Measurements from ENCODE around the gene COPS2.

Gene COPS2

GRCh38 chr15:49155834-49156627 is 632 bp upstream of the COPS2 start:
- no peak for DNase-seq

- DNase-seq = no peak
Measured at GRCh38 chr15:49154799-49155109, 645 bp downstream of the COPS2 start.

- DNase-seq = no peak
Measured at GRCh38 chr15:49154359-49154758, 1.0 kb downstream of the COPS2 start.

GRCh38 chr15:49152552-49153312 is 2.7 kb downstream of the COPS2 start:
- DNase-seq = no peak

- no peak for DNase-seq
Measured at GRCh38 chr15:49151831-49152230, 3.6 kb downstream of the COPS2 start.

GRCh38 chr15:49148727-49149126 is 6.7 kb downstream of the COPS2 start:
- no peak for DNase-seq

- DNase-seq = no peak
Measured at GRCh38 chr15:49148298-49148697, 7.1 kb downstream of the COPS2 start.

- DNase-seq = no peak
Measured at GRCh38 chr15:49145651-49146609, 9.5 kb downstream of the COPS2 start.

- DNase-seq = no peak
Measured at GRCh38 chr15:49137861-49138260, 17.5 kb downstream of the COPS2 start.

GRCh38 chr15:49135911-49136310 is 19.5 kb downstream of the COPS2 start:
- DNase-seq = no peak

- no peak for DNase-seq
Measured at GRCh38 chr15:49135342-49135857, 20.0 kb downstream of the COPS2 start.

- no peak for DNase-seq
Measured at GRCh38 chr15:49134683-49135341, 20.6 kb downstream of the COPS2 start.

- DNase-seq = no peak
Measured at GRCh38 chr15:49131403-49131802, 24.0 kb downstream of the COPS2 start.

- no peak for DNase-seq
Measured at GRCh38 chr15:49124371-49124770, 31.0 kb downstream of the COPS2 start.

- DNase-seq = no peak
Measured at GRCh38 chr15:49122541-49123062, 32.8 kb downstream of the COPS2 start.

- DNase-seq = no peak
Measured at GRCh38 chr15:49121901-49122300, 33.5 kb downstream of the COPS2 start.

- no peak for DNase-seq
Measured at GRCh38 chr15:49120832-49121231, 34.6 kb downstream of the COPS2 start.

- no peak for DNase-seq
Measured at GRCh38 chr15:49116108-49116857, 39.1 kb downstream of the COPS2 start.

- DNase-seq = no peak
Measured at GRCh38 chr15:49115062-49115461, 40.3 kb downstream of the COPS2 start.

GRCh38 chr15:49110158-49110944 is 45.0 kb downstream of the COPS2 start:
- DNase-seq = no peak

GRCh38 chr15:49103002-49103401 is 52.4 kb downstream of the COPS2 start:
- DNase-seq = no peak
